Naive thymus-derived CD8-positive, alpha-beta T cell (primary cell): ENCODE data around the gene TMEM132C. TPM values are rescaled to one million over a fixed set of nuclear protein-coding genes. Genes with fewer than 3 reads are reported as not detected.
A peak's percentile ranks its signal among the peaks of the same experiment; 100 is the strongest.

Experiments
- ATAC-seq, 2 donors: fragments of 150-1000 bp; cut with Tn5 transposase in 1 of 2; sonication (Bioruptor Pico), chemical (Tn5 transposase) in 1 of 2; 1 replicate in 1 of 2; 2 replicates in 1 of 2; pipeline ENCODE4 v1.10.0; 2021; ENCODE audit warnings: mild to moderate bottlenecking in 2 of 2, moderate library complexity in 2 of 2
- POLR2A ChIA-PET: fragments of 350-600 bp; sonication (Branson Sonifier 250); formaldehyde crosslinking; loops from one replicate; lab custom pipeline; 2021; ENCODE audit warnings: antibody characterized with exemption; lab: Charles Lee
- DNase-seq, 10 donors: peaks; one replicate each; pipeline versions ENCODE4 v3.0.0 to v3.0.0-alpha.2; 2020 to 2022
- H3K27ac Mint-ChIP-seq, 10 donors: one replicate each; pipeline ENCODE4 v1.8.0; 2020 to 2022; ENCODE audit warnings: mild to moderate bottlenecking in 10 of 10, mixed read lengths in 10 of 10, moderate library complexity in 4 of 10, inconsistent platforms in 1 of 10
- H3K27me3 Mint-ChIP-seq, 5 donors: one replicate each; pipeline ENCODE4 v1.8.0; 2021 to 2022; ENCODE audit warnings: mixed read lengths in 5 of 5
- H3K36me3 Mint-ChIP-seq, 3 donors: one replicate each; pipeline ENCODE4 v1.8.0; 2020 to 2022; ENCODE audit warnings: mixed read lengths in 3 of 3, mild to moderate bottlenecking in 2 of 3, inconsistent platforms in 1 of 3
- H3K4me1 Mint-ChIP-seq, 4 donors: one replicate each; pipeline ENCODE4 v1.8.0; 2021 to 2022; ENCODE audit warnings: mixed read lengths in 4 of 4
- H3K4me3 Mint-ChIP-seq, 10 donors: one replicate each; pipeline ENCODE4 v1.8.0; 2020 to 2022; ENCODE audit warnings: mild to moderate bottlenecking in 10 of 10, mixed read lengths in 10 of 10, moderate library complexity in 6 of 10, inconsistent platforms in 1 of 10
- H3K9me3 Mint-ChIP-seq, 9 donors: one replicate each; pipeline ENCODE4 v1.8.0; 2020 to 2022; ENCODE audit warnings: mixed read lengths in 9 of 9, mild to moderate bottlenecking in 3 of 9, inconsistent platforms in 1 of 9, moderate library complexity in 1 of 9
- polyA plus RNA-seq, 3 donors: library from polyadenylated mRNA; unstranded; fragments of 300-500 nt; fragmentation: Illumina TruSeq; gene quantifications; one replicate each; pipeline ENCODE4 v1.2.3, GENCODE V29; 2021
- total RNA-seq, 8 experiments: library from RNA in 2 of 8; stranded (reverse) in 2 of 8; gene quantifications; one replicate each; pipeline ENCODE4 v1.2.3 and lab custom pipeline; 2021 to 2026

TMEM132C gene
- total and polyA plus RNA-seq, 5 experiments from 2014 or later: 0.11 TPM; not detected in 4

GRCh38 chr12:128261757-128262156 is 5.2 kb upstream of the TMEM132C start:
- POLR2A ChIA-PET: no interaction called here
- Mint-ChIP-seq H3K4me3 (no peak overlapping the region), H3K27me3 (peaks cover 24 to 54% (median 35%) of the 10 kb centered on the region in 5 donors)

GRCh38 chr12:128265566-128265965 is 1.4 kb upstream of the TMEM132C start:
- Mint-ChIP-seq H3K4me3 (no peak overlapping the region), H3K4me1 (peaks cover 0 to 6% (median 0%) of the 10 kb centered on the region in 4 donors), H3K9me3 (peaks cover 0 to 29% (median 3%) of the 10 kb centered on the region in 9 donors), H3K27ac (no peak overlapping the region), H3K27me3 (peaks cover 28 to 65% (median 47%) of the 10 kb centered on the region in 5 donors), H3K36me3 (peaks cover 0 to 5% (median 0%) of the 10 kb centered on the region in 3 donors)
- DNase-seq (no peak), ATAC-seq (no peak)
- POLR2A ChIA-PET: no interaction called here

More at GRCh38 chr12:128261757-128262156, 5.2 kb upstream of the TMEM132C start:
- peaks cover 0 to 5% (median 0%) of the 10 kb centered on the region in 3 donors for H3K36me3 Mint-ChIP-seq
- DNase-seq (no peak), ATAC-seq (no peak)
- no peak overlapping the region for H3K27ac Mint-ChIP-seq
- H3K4me1 Mint-ChIP-seq: peaks cover 0 to 3% (median 0%) of the 10 kb centered on the region in 4 donors
- peaks cover 0 to 24% (median 3%) of the 10 kb centered on the region in 9 donors for H3K9me3 Mint-ChIP-seq

- POLR2A ChIA-PET: no interaction called here
- peaks cover 0 to 5% (median 0%) of the 10 kb centered on the region in 3 donors for H3K36me3 Mint-ChIP-seq
- peaks cover 0 to 29% (median 3%) of the 10 kb centered on the region in 9 donors for H3K9me3 Mint-ChIP-seq
- DNase-seq: no peak
- H3K27me3 Mint-ChIP-seq: peaks cover 29 to 70% (median 49%) of the 10 kb centered on the region in 5 donors
- peak overlapping the region in 3 of 10 donors; percentile 9 to 27 (median 22) for H3K4me3 Mint-ChIP-seq
- H3K4me1 Mint-ChIP-seq: peaks cover 0 to 6% (median 0%) of the 10 kb centered on the region in 4 donors
- no peak overlapping the region for H3K27ac Mint-ChIP-seq
- no peak for ATAC-seq
Observed at GRCh38 chr12:128266086-128266485, 884 bp upstream of the TMEM132C start.

GRCh38 chr12:128266541-128267130 is 334 bp upstream of the TMEM132C start:
- POLR2A ChIA-PET: no interaction called here
- DNase-seq (no peak), ATAC-seq (no peak)
- H3K27me3 Mint-ChIP-seq: peaks cover 29 to 76% (median 49%) of the 10 kb centered on the region in 5 donors
- H3K4me1 Mint-ChIP-seq: peaks cover 0 to 6% (median 0%) of the 10 kb centered on the region in 4 donors
- peaks cover 0 to 5% (median 0%) of the 10 kb centered on the region in 3 donors for H3K36me3 Mint-ChIP-seq
- peak overlapping the region in 3 of 10 donors; percentile 27 to 31 (median 27) for H3K4me3 Mint-ChIP-seq
- peaks cover 0 to 29% (median 3%) of the 10 kb centered on the region in 9 donors for H3K9me3 Mint-ChIP-seq
- no peak overlapping the region for H3K27ac Mint-ChIP-seq

GRCh38 chr12:128267651-128268378 is 845 bp downstream of the TMEM132C start:
- Mint-ChIP-seq H3K9me3 (peaks cover 0 to 32% (median 4%) of the 10 kb centered on the region in 9 donors), H3K27me3 (peaks cover 29 to 75% (median 47%) of the 10 kb centered on the region in 5 donors)
- POLR2A ChIA-PET: no interaction called here

GRCh38 chr12:128268379-128268995 is 1.5 kb downstream of the TMEM132C start:
- no peak for DNase-seq
- Mint-ChIP-seq H3K36me3 (peaks cover 0 to 5% (median 0%) of the 10 kb centered on the region in 3 donors), H3K27me3 (peaks cover 26 to 69% (median 45%) of the 10 kb centered on the region in 5 donors), H3K27ac (no peak overlapping the region), H3K4me3 (no peak overlapping the region), H3K4me1 (peaks cover 0 to 6% (median 0%) of the 10 kb centered on the region in 4 donors), H3K9me3 (peaks cover 0 to 30% (median 8%) of the 10 kb centered on the region in 9 donors)
- ATAC-seq: no peak
- POLR2A ChIA-PET: no interaction called here

More at GRCh38 chr12:128267651-128268378, 845 bp downstream of the TMEM132C start:
- peaks cover 0 to 6% (median 0%) of the 10 kb centered on the region in 4 donors for H3K4me1 Mint-ChIP-seq
- DNase-seq (no peak), ATAC-seq (no peak)
- peaks cover 0 to 5% (median 0%) of the 10 kb centered on the region in 3 donors for H3K36me3 Mint-ChIP-seq
- H3K27ac Mint-ChIP-seq: no peak overlapping the region
- no peak overlapping the region for H3K4me3 Mint-ChIP-seq

GRCh38 chr12:128269181-128269591 is 2.2 kb downstream of the TMEM132C start:
- no peak overlapping the region for H3K27ac Mint-ChIP-seq
- ATAC-seq (no peak), DNase-seq (no peak)
- peaks cover 0 to 23% (median 8%) of the 10 kb centered on the region in 9 donors for H3K9me3 Mint-ChIP-seq
- H3K27me3 Mint-ChIP-seq: peaks cover 21 to 62% (median 39%) of the 10 kb centered on the region in 5 donors
- peaks cover 0 to 5% (median 0%) of the 10 kb centered on the region in 3 donors for H3K36me3 Mint-ChIP-seq
- H3K4me1 Mint-ChIP-seq: peaks cover 0 to 6% (median 0%) of the 10 kb centered on the region in 4 donors
- no peak overlapping the region for H3K4me3 Mint-ChIP-seq
- POLR2A ChIA-PET: no interaction called here

- ATAC-seq: no peak
- H3K4me3 Mint-ChIP-seq: no peak overlapping the region
- peaks cover 0 to 6% (median 0%) of the 10 kb centered on the region in 5 donors for H3K27me3 Mint-ChIP-seq
- DNase-seq: no peak
- POLR2A ChIA-PET: no interaction called here
- H3K36me3 Mint-ChIP-seq: no peaks in the 10 kb centered on the region
- H3K4me1 Mint-ChIP-seq: no peaks in the 10 kb centered on the region
- peaks cover 5 to 23% (median 12%) of the 10 kb centered on the region in 9 donors for H3K9me3 Mint-ChIP-seq
- H3K27ac Mint-ChIP-seq: no peak overlapping the region
Observed at GRCh38 chr12:128276471-128276870, 9.5 kb downstream of the TMEM132C start.

GRCh38 chr12:128286970-128287369 is 20.0 kb downstream of the TMEM132C start:
- no peak overlapping the region for H3K4me3 Mint-ChIP-seq
- peaks cover 0 to 22% (median 3%) of the 10 kb centered on the region in 9 donors for H3K9me3 Mint-ChIP-seq
- DNase-seq (no peak), ATAC-seq (no peak)
- no peaks in the 10 kb centered on the region for H3K4me1 Mint-ChIP-seq
- no peak overlapping the region for H3K27ac Mint-ChIP-seq
- no peaks in the 10 kb centered on the region for H3K36me3 Mint-ChIP-seq
- POLR2A ChIA-PET: no interaction called here
- peaks cover 0 to 29% (median 6%) of the 10 kb centered on the region in 5 donors for H3K27me3 Mint-ChIP-seq

- peaks cover 0 to 16% (median 2%) of the 10 kb centered on the region in 9 donors for H3K9me3 Mint-ChIP-seq
- no peak for DNase-seq
- no peak overlapping the region for H3K4me3 Mint-ChIP-seq
- ATAC-seq: no peak
- no peak overlapping the region for H3K27ac Mint-ChIP-seq
- POLR2A ChIA-PET: no interaction called here
- H3K4me1 Mint-ChIP-seq: no peaks in the 10 kb centered on the region
- H3K36me3 Mint-ChIP-seq: no peaks in the 10 kb centered on the region
- H3K27me3 Mint-ChIP-seq: peaks cover 0 to 33% (median 6%) of the 10 kb centered on the region in 5 donors
Observed at GRCh38 chr12:128288357-128288756, 21.4 kb downstream of the TMEM132C start.

- Mint-ChIP-seq H3K4me1 (no peaks in the 10 kb centered on the region), H3K27me3 (peaks cover 0 to 33% (median 7%) of the 10 kb centered on the region in 5 donors), H3K4me3 (no peak overlapping the region), H3K36me3 (no peaks in the 10 kb centered on the region), H3K9me3 (peaks cover 0 to 11% (median 0%) of the 10 kb centered on the region in 9 donors), H3K27ac (peak overlapping the region in 1 of 10 donors; percentile 33)
- POLR2A ChIA-PET: no interaction called here
- DNase-seq (no peak), ATAC-seq (no peak)
Observed at GRCh38 chr12:128288896-128289295, 21.9 kb downstream of the TMEM132C start.

- no peaks in the 10 kb centered on the region for H3K4me1 Mint-ChIP-seq
- H3K27ac Mint-ChIP-seq: no peak overlapping the region
- peaks cover 0 to 32% (median 9%) of the 10 kb centered on the region in 5 donors for H3K27me3 Mint-ChIP-seq
- ATAC-seq: no peak
- peaks cover 0 to 9% (median 2%) of the 10 kb centered on the region in 9 donors for H3K9me3 Mint-ChIP-seq
- H3K36me3 Mint-ChIP-seq: no peaks in the 10 kb centered on the region
- DNase-seq: no peak
- no peak overlapping the region for H3K4me3 Mint-ChIP-seq
- POLR2A ChIA-PET: no interaction called here
Observed at GRCh38 chr12:128290938-128291337, 24.0 kb downstream of the TMEM132C start.
